SJCRH30 (cell line): ENCODE data around the gene PINK1. TPM values are rescaled to one million over a fixed set of nuclear protein-coding genes. Genes with fewer than 3 reads are reported as not detected.
"Not testable (repeated sequence)": the region's sequence is repeated elsewhere in the genome, so short reads cannot be mapped to it uniquely, and the experiment has no call there.

Experiments used
- DNase-seq, 2 experiments: peaks; one replicate each; pipeline ENCODE4 v3.0.0-alpha.2; 2015 to 2020
- H3K27ac ChIP-seq: fragments of 250-450 bp; sonication (Bioruptor Pico); 2 replicates; pipeline ENCODE4 v1.5.1; 2020; ENCODE audit warnings: mild to moderate bottlenecking, moderate library complexity
- H3K27me3 ChIP-seq: fragments of 250-450 bp; sonication (Bioruptor Pico); 2 replicates; pipeline ENCODE4 v1.5.1; 2020; ENCODE audit warnings: mild to moderate bottlenecking, moderate library complexity
- H3K36me3 ChIP-seq: fragments of 250-450 bp; sonication (Bioruptor Pico); 2 replicates; pipeline ENCODE4 v1.5.1; 2020; ENCODE audit warnings: mild to moderate bottlenecking, moderate library complexity
- H3K4me1 ChIP-seq: fragments of 250-450 bp; sonication (Bioruptor Pico); 2 replicates; pipeline ENCODE4 v1.5.1; 2020; ENCODE audit warnings: mild to moderate bottlenecking, moderate library complexity
- H3K4me3 ChIP-seq: fragments of 250-450 bp; sonication (Bioruptor Pico); 2 replicates; pipeline ENCODE4 v1.5.1; 2020; ENCODE audit warnings: mild to moderate bottlenecking, moderate library complexity
- H3K9me3 ChIP-seq: fragments of 250-450 bp; sonication (Bioruptor Pico); replicated peaks from 2 replicates; pipeline ENCODE4 v1.5.1; 2020; ENCODE audit warnings: mild to moderate bottlenecking, moderate library complexity
- total RNA-seq: library from RNA; depleted of rRNA; stranded (reverse); fragments of >200 nt; shearing (Covaris generic); gene quantifications from 2 replicates; pipeline ENCODE4 v1.2.3, GENCODE V29; 2014

PINK1 gene
- total RNA-seq, 1 experiment from 2014 or later = 14.8 TPM

DNA sequence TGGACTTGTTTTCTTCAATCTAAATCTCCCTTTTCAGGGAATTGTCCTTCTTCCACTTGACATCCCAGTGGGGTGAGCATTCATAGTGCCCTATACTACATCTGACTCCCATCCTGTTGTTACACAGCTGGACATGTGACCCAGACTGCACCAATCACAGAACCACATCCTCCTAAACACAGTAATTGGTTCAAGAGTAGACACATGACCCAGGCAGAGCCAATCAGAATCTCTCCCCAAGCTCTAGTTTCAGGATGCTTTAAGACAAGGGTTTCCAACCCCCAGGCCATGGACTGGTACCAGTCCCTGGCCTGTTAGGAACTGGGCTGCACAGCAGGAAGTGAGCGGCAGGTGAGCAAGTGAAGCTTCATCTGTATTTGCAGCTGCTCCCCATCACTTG, 33.5 kb downstream of the PINK1 start:
- DNase-seq = peak; percentile 53 to 75
- Histone ChIP-seq H3K27me3 (no peaks in the 10 kb centered on the region), H3K27ac (no peak overlapping the region), H3K4me3 (no peak overlapping the region), H3K36me3 (no peaks in the 10 kb centered on the region), H3K4me1 (peaks cover 3% of the 10 kb centered on the region; the same call in 1 of the 2 replicates), H3K9me3 (no peaks in the 10 kb centered on the region; the same call in 1 of the 2 replicates)

DNA sequence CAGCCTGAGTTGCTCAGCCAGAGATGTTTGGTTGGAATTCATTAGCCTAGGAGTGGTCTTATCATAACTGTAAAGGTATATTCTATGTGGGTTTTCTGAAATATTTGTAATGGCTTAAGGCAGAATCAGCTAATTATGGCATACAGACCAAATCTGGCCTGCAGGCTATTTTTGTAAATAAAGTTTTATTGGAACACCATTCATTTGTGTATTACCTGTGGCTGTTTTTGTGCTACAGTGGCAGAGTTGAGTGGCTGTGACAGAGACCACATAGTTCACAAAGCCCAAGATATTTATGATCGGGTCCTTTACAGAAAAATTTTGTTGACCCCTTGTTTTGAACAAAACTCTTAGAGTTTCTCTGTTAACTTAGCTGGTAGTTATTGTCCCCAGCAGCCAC, 35.3 kb downstream of the PINK1 start:
- H3K9me3 ChIP-seq = no peaks in the 10 kb centered on the region; the same call in 1 of the 2 replicates
- H3K4me3 ChIP-seq = no peak overlapping the region
- H3K36me3 ChIP-seq = no peaks in the 10 kb centered on the region
- no peaks in the 10 kb centered on the region for H3K27me3 ChIP-seq
- no peak overlapping the region for H3K27ac ChIP-seq
- peaks cover 3% of the 10 kb centered on the region; the same call in 1 of the 2 replicates for H3K4me1 ChIP-seq
- DNase-seq = no peak

DNA sequence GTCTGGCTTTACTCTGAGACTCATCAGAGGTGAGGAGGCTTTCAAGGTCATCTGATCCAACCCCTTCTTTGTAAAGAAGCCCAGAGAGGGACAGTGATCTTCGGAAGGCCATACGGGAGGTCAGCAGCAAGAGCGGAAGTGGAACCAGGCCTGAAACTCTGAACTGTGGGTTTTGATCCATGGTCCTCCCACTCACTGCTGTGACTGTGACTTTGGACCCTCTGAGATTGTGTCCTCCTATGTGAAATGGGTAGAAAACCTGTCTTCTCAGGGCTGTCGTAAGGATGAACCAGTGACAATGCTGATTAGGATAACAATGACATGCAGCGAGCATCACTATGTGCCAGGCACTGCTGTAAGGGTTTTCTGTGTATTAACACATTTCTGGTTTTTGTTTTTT, 37.7 kb downstream of the PINK1 start:
- no peak for DNase-seq
- Histone ChIP-seq H3K36me3 (no peaks in the 10 kb centered on the region), H3K9me3 (no peaks in the 10 kb centered on the region; the same call in 1 of the 2 replicates), H3K27ac (no peak overlapping the region), H3K27me3 (no peaks in the 10 kb centered on the region), H3K4me3 (no peak overlapping the region), H3K4me1 (no peaks in the 10 kb centered on the region)

DNA sequence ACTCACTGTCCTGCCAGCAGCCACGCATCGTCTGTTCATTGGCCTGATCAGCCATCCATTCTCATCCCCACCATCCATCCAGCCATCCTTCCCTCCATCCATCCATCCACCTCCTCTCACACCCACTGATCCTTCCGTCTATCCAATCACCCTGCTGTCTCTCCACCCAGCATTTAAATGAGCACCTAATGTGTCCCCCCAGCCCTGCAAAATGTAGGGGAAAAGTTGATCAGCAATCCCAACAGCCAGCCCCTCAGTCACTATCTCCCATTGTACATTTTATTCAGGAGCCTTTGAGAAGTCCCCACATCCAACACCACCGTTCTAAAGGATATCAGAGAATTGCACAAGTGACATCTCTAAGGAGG, 39.0 kb downstream of the PINK1 start:
- H3K36me3 ChIP-seq = no peaks in the 10 kb centered on the region
- no peaks in the 10 kb centered on the region for H3K27me3 ChIP-seq
- H3K9me3 ChIP-seq = no peaks in the 10 kb centered on the region
- H3K4me1 ChIP-seq = no peaks in the 10 kb centered on the region
- no peak for DNase-seq
- no peak overlapping the region for H3K4me3 ChIP-seq
- no peak overlapping the region for H3K27ac ChIP-seq

DNA sequence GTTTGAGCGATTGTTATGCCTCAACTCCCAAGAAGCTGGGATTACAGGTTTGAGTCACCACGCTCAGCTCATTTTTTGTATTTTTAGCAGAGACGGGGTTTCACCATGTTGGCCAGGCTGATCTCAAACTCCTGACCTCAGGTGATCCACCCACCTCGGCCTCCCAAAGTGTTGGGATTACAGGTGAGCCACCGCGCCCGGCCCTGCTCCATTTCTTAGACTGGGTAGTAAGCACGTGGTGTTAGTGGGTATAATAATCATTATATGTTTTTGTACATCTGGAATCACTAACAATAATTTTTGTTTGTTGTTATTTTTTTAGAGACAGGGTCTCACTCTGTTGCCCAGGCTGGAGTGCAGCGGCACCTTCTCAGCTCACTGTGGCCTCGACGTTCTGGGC, 40.4 kb downstream of the PINK1 start:
- not testable (repeated sequence) for H3K27me3 ChIP-seq, DNase-seq, H3K27ac ChIP-seq, H3K36me3 ChIP-seq, H3K9me3 ChIP-seq, H3K4me3 ChIP-seq, H3K4me1 ChIP-seq

DNA sequence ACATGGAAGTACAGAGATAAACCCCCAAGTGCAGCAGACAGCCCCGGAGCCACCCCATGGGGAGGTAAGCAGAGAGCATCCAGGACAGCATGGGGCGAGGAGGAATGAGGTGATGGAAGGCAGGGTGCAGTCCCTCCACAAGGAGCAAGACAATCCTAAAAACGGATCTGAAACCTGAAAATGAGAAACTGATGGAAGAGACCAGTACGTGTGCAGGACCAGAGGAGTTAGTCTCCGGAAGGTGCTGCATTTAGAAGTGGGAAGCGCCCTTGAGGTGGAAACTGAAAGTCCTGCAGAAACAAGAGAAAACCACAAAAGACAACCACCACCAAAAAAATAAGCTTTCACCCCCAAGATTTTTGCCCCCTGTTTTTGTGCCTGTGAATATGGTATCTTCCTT, 45.3 kb downstream of the PINK1 start:
- no peaks in the 10 kb centered on the region for H3K36me3 ChIP-seq
- no peak overlapping the region for H3K4me3 ChIP-seq
- H3K9me3 ChIP-seq = no peaks in the 10 kb centered on the region
- H3K4me1 ChIP-seq = peaks cover 9% of the 10 kb centered on the region; the same call in 1 of the 2 replicates
- DNase-seq = no peak
- H3K27ac ChIP-seq = no peak overlapping the region
- no peaks in the 10 kb centered on the region for H3K27me3 ChIP-seq

DNA sequence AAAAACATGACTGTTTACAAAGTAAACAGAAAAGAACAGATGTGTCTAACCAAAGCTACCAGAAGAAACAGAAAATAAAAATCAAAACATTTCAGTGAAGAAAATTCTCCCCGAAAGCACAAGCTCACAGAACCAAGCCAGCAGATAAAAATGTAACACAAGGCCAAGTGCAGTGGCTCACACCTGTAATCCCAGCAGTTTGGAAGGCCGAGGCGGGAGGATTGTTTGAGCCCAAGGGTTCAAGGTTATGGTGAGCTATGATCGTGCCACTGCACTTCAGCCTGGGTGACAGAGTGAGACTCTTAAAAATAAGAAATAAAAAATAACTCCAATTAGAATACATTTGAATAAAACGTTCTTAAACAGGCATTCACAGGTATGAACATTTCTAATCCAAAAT, 47.0 kb downstream of the PINK1 start:
- Histone ChIP-seq H3K4me1 (peaks cover 9% of the 10 kb centered on the region; the same call in 1 of the 2 replicates), H3K27me3 (no peaks in the 10 kb centered on the region), H3K4me3 (no peak overlapping the region), H3K9me3 (no peaks in the 10 kb centered on the region), H3K27ac (no peak overlapping the region), H3K36me3 (no peaks in the 10 kb centered on the region)
- no peak for DNase-seq

DNA sequence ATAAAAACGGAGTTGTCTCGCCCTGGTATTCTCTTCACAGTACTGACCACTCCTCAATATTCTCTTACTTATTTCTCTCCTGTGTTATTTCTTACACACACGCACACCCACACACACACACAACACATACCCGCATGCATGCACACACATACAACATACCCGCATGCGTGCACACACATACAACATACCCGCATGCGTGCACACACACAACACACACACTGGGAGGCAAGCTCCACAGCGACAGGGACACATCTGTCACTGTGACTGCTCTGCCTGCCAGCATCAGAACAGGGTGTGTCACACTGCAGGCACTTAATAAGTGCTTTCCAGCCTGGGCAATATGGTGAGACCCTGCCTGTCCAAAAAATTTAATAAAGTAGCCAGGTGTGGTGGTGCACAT, 48.7 kb downstream of the PINK1 start:
- DNase-seq = no peak
- Histone ChIP-seq H3K9me3 (no peaks in the 10 kb centered on the region), H3K27me3 (no peaks in the 10 kb centered on the region), H3K4me3 (no peak overlapping the region), H3K36me3 (no peaks in the 10 kb centered on the region), H3K4me1 (peaks cover 9% of the 10 kb centered on the region; the same call in 1 of the 2 replicates), H3K27ac (no peak overlapping the region)

DNA sequence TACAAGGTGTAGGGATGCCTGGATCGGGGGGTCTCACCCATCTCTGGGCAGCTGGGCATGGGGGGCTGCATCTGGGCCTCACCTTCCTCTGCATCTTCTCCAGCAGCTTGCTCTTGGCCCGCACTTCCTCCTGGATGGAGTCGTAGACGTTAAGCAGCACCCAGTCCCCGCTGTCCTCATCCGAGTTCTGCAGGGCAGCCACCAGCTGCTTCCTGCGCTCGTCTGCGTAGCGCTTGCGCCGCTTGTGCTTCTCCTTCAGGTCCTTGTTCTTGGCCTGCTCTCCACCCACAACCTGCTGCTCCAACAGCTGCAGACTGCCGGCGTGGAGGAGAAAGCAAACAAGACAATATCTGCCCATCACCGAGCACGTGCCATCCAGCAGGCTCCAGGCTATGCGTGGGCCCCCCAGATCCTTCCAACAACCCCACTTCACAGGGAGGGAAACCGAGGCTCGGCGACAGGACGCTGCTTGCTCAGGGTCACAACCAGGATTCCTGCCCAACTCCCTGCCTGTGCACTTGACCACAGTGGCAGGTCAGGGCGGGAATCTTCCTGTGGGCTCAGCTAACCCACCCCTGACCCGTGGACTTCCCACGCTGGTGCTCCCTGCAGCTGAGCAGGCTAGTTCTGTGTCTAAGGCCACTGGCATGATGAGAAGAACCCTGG, 49.4 kb downstream of the PINK1 start:
- no peaks in the 10 kb centered on the region for H3K9me3 ChIP-seq

DNA sequence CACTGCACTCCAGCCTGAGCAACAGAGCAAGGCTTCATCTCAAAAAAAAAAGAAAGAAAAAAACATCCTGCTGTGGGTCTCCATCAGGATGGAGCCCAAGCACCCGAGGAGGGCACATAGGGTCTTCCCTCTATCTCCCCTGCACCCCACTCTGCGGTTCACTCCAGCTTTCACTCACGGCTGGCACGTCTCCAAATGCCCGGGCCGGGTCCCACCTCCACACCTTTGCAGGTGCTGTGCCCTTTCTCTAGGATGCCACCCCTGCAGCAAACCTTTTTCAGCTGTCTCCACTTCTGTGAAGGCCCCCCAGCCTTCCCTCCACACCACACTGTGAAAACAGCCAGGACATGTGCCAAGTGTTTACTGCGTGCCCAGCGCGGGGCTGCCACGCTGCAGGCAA, 50.4 kb downstream of the PINK1 start:
- DNase-seq = no peak
- no peak overlapping the region for H3K4me3 ChIP-seq
- peaks cover 9% of the 10 kb centered on the region; the same call in 1 of the 2 replicates for H3K4me1 ChIP-seq
- no peaks in the 10 kb centered on the region for H3K27me3 ChIP-seq
- no peaks in the 10 kb centered on the region for H3K9me3 ChIP-seq
- no peaks in the 10 kb centered on the region for H3K36me3 ChIP-seq
- H3K27ac ChIP-seq = no peak overlapping the region

More for the DNA sequence above, 49.4 kb downstream of the PINK1 start:
- Histone ChIP-seq H3K4me3 (no peak overlapping the region), H3K27me3 (no peaks in the 10 kb centered on the region), H3K4me1 (peaks cover 9% of the 10 kb centered on the region; the same call in 1 of the 2 replicates), H3K36me3 (no peaks in the 10 kb centered on the region), H3K27ac (no peak overlapping the region)
- peak; percentile 78 to 79 for DNase-seq

DNA sequence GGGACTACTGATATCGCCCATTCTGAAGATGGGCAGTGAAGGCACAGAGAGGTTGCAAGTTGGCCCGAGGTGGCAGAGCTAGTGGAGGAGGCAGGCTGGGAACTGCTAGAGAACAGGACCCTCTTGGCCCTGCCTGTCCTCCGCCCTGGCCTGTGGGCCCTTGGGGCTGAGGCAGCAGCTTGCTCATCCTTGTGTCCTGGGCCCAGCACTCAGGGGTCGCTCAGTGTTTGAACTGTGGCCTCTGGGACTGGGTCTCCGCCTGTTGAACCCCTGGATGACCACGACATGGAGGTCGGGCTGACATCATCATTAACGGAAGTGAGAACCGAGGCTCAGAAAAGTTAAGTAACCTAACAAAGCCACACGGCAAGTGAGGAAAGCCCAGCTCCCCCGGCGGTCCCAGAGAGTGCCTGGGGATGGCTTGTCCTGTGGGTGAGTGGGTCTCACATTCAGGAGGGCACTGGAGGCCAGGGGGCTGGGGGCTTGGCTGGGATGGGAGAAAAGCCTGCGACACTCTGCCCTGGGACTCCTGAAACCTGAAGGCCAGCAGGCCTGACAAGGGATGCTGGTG, 50.9 kb downstream of the PINK1 start:
- Histone ChIP-seq H3K36me3 (no peaks in the 10 kb centered on the region), H3K4me3 (no peak overlapping the region), H3K27ac (no peak overlapping the region)

DNA sequence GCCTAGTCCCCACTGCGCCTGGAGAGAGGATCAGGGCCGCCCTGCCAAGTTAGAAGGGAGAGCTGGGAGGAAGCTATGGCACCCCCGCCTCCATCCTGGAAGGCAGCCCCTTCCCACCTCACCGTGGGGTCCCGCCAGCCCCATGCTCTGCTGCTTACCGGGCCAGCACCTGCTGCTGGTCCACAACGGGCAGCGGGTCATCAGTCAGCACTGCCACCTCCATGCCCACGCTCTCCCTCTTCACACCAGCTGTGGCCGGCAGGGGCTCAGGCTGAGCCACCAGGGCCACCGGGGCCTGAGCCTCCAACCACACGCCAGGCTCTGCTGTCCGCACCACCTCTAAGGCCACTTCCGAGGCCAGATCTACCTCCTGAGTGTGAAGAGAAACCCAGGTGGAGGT, 51.4 kb downstream of the PINK1 start:
- H3K4me1 ChIP-seq = peaks cover 9% of the 10 kb centered on the region; the same call in 1 of the 2 replicates

More for the DNA sequence above, 50.9 kb downstream of the PINK1 start:
- H3K27me3 ChIP-seq = no peaks in the 10 kb centered on the region
- no peak for DNase-seq
- H3K9me3 ChIP-seq = no peaks in the 10 kb centered on the region
- H3K4me1 ChIP-seq = peaks cover 9% of the 10 kb centered on the region; the same call in 1 of the 2 replicates

DNA sequence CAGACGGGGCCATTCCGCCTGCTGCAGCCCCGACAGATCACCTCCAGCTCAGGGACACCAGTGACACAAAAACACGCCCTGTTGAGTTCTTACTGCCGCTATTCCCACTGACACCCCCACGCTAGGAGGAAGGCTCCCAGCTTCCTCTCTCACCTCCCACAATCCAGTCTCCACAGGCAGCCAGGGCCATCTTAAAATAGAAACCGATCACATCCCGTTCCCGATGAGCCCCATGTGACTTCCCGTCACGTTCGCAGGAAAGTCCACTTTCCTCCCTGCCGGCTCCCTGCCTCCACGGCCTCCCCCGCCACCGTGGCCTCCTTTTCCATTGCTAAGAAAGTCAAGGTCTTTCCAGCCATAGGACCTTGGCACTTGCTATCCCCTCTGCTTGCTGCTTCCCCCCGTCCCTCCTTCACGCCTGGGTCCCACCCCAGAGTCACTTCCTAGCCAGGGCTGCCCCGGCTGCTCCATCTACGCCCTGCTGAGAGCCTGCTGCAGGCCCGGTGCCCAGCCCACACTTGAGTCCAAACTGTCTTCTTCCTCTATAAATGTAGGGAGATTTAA, 51.9 kb downstream of the PINK1 start:
- H3K36me3 ChIP-seq = no peaks in the 10 kb centered on the region
- H3K27ac ChIP-seq = no peak overlapping the region

More for the DNA sequence above, 51.4 kb downstream of the PINK1 start:
- Histone ChIP-seq H3K27ac (no peak overlapping the region), H3K36me3 (no peaks in the 10 kb centered on the region), H3K27me3 (no peaks in the 10 kb centered on the region), H3K9me3 (no peaks in the 10 kb centered on the region), H3K4me3 (no peak overlapping the region)
- DNase-seq = no peak

DNA sequence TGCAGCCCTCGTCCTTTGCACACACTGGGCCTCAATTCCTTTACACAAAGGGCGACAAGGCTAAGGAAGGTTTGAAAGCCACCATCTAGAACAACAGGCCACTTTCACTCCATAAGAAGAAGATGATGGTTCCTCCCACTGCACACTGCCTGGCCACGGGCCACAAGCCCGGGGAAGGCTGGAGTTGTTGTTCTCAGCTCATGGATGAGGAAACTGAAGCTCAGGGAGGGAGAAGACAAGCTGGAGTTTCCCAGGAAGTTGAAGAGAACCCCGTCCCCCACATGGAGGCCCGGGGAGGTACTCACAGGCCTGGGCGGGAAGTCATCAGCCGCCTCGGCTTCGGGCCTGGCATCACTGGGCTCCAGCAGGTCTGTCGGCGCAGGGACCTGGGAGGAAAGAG, 52.5 kb downstream of the PINK1 start:
- Histone ChIP-seq H3K27ac (no peak overlapping the region), H3K9me3 (no peaks in the 10 kb centered on the region), H3K4me3 (no peak overlapping the region), H3K36me3 (no peaks in the 10 kb centered on the region), H3K27me3 (no peaks in the 10 kb centered on the region), H3K4me1 (peaks cover 9% of the 10 kb centered on the region; the same call in 1 of the 2 replicates)
- DNase-seq = no peak

More for the DNA sequence above, 51.9 kb downstream of the PINK1 start:
- Histone ChIP-seq H3K27me3 (no peaks in the 10 kb centered on the region), H3K4me1 (peaks cover 9% of the 10 kb centered on the region; the same call in 1 of the 2 replicates), H3K4me3 (no peak overlapping the region), H3K9me3 (no peaks in the 10 kb centered on the region)
- no peak for DNase-seq
